HG03354 (cell line): ENCODE measurements around the gene PACRG.

ENCODE experiments used
- ATAC-seq: cut with Tn5 transposase; IDR thresholded peaks from one replicate; pipeline ENCODE4 v1.9.1; 2021; ENCODE audit warnings: mild to moderate bottlenecking; ENCODE audit not compliant: unreplicated experiment, poor library complexity, severe bottlenecking

Gene PACRG

DNA sequence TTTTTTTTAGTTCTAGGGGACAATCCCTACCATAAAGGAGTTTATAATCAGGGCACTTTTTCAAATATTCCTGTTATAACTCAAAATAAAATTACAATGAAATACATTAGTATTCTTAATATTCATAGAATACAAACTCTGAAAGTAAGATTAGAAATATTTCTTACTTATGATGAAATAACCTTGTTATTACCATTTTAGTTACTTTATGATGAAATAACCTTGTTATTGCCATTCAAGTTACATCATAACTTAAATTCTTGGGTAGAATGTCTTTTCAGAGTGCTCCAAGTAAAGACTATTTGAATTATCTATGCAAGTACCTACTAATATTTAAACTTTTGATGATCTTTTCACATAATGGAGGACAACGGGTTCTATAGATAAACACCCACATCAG is 43.2 kb downstream of the PACRG start:
- no peak for ATAC-seq

DNA sequence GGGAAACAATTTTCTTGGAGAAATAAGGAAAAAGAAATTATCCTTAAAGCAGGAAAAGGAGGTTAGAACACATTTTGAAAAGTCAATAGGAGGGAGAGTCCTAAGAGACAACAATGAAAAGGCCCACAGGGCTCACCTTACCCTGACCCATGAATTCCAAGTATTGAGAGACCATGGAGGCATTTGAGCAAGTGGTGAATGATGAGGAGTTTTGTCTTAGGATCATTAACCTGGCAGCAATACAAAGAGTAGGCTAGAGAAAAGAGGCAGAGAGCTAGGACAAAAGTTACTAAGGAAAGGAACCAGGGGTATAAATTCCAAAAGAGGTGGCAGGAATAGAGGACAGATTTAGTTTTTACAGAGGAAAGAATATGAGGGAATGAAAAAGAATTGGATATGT is 44.7 kb downstream of the PACRG start:
- no peak for ATAC-seq

DNA sequence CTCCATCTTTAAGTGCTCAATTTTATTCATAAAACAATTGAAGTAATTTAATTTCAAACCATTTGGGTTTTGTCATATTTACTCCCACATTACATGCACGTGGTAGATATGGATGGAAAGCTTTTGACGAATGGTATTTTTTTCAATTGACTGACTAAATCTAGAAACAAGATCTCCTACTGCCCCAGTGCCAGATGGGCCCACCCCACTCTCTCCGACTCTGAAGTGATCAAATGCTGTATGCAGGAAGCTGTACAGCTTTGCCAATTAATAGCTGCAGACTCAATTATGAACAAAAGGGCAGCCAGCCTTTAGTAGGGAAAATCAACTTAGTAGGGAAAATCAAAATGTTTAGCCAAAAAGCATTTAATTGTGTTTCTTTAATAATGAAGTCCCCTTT is 46.2 kb downstream of the PACRG start:
- no peak for ATAC-seq

DNA sequence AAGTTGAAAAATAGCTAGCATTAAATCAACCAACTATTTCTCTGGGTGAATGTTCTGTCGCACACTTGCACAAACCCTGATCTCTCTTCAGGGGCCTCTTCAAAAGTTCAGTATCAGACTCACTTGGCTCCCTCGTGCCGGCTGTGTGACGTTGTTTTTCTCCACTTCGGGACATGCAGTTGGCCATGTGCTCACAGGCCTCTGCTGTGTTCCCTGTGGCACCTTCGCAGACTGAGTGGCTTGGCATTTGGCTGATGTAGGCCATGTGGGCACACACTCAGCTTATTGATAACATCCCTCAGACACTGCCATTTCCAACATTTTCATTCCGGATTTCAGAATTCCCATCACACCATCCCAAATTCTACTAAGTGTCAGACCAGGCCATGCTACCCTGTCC is 49.3 kb downstream of the PACRG start:
- ATAC-seq: no peak

DNA sequence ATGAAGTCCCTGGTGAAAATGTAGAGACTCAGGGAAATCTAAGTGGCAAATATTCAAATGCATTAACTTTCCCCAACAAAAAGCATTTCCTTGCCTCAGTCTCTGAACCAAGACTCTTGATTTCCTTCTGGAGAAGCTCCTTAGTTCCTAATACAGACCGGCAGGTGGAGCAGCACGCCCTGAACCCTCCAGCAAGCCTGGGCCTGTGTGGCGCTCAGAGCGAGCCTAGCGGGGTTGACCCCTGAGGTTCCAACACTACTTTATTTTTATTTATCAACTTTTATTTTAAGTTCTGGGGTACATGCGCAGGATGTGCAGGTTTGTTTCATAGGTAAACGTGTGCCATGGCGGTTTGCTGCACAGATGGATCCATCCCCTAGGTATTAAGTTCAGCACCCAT is 50.8 kb downstream of the PACRG start:
- no peak for ATAC-seq

DNA sequence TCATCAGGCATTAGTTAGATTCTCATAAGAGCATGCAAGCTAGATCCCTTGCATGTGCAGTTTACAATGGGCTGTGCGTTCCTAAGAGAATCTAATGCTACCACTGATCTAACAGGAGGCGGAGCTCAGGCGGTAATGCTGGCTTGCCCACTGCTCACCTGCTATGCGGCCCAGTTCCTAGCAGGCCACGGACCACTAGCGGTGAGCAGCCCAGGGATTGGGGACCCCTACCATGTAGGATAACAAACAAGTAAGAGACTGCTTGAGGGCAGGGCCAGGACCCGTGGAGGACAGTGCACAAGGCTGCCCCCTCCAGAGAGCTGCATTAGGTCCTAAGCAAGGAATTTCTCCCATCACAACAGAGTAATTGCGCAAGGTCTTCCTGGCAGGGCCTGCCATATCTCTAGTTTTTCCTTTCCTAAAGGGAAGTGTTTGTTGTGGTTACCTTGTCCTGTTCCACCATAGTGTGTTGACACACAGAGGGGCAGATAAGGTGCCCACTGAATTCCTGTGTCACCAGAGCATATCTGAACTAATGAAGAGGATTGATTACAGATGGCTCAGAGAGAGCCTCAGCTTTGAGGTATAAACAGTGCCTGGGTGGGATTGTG is 58.0 kb downstream of the PACRG start:
- no peak for ATAC-seq

DNA sequence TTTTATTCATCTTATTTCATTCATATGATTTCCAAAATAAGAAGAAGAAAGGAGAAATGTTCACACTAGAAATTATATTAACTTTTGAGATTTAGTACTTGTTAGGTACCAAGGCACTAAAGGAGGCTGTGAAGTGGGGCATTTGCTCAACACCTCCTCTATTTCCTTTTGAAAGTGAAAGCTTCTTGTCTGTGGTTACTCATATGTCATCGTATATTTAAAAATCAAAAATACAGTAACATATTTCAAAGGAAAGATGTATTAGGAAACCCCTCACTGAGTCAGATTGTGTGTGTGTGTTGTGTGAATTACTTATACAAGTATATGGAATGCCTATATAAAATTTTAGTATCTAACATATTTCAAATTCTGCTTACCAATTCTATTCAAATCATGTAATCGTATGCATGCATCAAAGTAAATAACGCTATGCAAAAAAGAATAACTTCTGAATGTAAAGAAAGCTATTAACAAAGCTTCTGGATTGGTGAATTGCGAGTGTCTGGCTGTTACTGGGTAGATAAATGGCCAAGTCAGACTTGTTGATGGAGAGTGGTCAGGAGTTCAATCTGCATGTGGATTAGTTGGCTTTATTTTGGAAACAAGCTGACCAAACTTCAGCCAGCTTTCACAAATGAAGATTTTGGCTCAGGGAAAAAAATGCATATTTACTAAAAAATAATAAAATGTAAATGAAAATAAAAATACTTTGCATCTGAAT is 70.9 kb downstream of the PACRG start:
- ATAC-seq: no peak

DNA sequence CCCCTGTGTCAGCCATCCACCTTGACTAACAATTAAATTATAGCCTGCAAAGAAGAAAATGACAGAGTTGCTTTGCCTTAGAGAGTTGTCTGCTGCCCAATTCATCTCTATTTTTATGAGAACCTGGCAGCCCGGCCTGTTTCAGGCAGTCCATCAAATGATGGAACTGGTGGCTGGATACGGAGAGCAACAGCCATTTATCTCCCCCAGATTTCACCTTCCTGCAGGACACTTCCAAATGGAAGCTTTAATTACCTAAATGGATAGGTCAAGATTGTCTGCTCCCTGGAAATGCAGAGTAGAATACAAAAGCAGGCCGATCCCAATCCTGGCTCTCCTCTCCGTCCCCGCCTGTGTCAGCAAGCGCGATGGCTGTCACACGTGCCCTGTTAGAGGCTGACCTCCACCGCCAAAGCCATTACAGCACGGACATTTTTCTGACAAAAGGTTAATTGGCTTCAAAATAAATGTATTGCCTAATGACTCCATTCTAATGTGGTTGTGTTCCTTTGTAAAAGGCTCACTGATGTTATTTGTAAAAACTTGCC is 86.7 kb downstream of the PACRG start:
- no peak for ATAC-seq

DNA sequence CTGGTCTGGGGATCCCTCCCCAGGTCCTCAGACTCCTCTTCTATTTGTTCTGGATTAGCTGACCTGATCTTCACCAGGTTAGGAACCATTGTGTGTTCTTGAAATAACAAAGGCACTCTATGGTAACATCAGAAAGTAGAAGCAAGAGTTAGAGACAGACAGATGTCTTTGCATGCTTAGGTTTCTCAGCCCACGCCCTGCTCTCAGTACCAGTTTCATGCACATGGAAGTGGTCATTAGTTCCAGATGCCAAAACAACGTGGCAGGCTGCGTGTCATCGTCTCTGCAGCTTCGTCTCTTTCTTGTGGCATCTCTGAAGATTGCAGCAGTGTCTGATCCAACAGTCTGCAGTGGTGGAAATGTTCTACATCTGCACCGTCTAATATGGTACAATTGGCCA is 89.4 kb downstream of the PACRG start:
- no peak for ATAC-seq

DNA sequence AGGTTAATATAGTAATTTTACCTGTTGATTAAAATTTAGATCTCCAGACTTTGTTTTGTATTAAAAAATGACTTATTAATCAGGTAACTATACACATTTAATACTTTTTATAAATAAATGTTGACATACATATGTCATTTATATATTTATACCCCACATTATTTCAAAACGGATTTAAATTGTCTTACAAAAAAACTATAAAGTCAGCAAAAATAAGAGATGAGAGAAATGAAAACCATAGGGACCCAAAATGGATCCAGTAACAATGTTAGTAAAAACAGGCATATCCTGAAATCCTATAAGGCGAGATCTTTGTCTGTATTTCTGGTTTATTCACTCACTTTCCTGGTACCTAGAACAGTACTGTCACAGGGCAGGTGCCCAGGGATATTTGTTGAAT is 91.5 kb downstream of the PACRG start:
- no peak for ATAC-seq

DNA sequence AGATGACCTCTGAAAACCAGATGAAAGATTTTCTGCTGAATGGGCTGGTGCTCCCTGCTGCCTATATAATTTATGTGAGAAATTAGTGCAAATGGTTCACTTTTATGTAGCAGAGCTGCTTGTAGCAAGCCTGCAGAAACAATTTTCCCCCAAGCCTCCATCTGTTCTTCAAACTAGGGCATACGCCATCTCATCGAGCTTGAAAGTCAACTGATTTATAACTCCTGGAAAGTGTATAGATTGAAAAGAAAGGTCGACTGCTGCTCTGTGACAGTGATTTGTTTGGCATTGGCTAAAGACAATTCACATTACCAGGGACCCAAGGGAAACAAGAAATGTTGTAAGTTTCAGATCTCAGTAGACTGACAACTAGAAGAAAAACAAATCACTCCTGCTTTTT is 93.3 kb downstream of the PACRG start:
- no peak for ATAC-seq

DNA sequence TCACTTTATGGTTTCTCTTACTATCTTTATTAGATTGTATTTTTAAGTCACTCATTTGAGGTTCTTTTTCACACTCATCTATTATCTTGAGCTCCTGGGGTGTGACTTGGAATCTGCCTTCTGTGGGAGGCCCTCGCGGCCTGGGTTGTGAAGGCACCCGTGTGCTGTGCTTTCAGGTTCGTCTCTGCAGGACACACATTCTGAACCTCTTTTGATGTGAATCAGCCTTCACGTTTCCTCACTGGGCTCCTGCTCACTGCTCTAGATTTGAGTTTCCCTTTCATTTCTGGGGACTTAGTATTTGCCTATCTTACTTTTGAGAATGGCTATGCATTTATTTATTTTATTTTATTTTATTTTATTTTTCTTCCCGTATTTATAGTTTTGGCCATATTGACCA is 97.8 kb downstream of the PACRG start:
- ATAC-seq: no peak

DNA sequence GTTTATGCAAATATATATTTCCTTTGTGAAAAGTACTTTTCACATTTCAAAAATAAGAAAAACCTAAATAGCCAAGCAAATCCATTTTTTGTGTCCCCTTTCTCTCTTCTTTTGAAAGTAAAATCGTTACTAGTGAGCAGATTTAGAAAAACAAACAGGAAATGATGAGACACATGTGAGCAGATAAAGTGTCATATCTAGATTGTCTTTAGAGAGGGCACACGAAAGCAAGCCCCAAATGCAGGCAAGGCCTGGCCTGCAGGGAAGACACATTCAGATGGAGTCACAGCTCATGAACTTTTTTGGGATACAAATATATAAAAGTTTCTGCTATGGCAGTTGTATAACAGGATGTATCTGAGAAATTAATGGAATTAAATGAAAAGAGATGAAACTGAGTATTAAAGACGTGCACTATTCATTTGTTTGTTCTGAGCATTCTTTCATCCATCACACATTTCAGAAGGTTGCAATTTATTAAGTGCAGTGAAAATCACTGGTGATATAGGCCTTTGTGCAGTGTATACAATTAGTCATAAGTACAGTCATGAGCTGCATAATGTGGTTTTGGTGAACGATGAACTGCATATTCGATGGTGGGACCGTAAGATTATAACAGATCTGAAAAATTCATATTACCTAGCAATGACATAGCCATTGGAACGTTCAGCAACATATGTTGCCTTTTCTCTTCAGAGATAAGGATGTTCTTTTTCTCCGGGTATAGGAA is 101.4 kb downstream of the PACRG start:
- no peak for ATAC-seq

DNA sequence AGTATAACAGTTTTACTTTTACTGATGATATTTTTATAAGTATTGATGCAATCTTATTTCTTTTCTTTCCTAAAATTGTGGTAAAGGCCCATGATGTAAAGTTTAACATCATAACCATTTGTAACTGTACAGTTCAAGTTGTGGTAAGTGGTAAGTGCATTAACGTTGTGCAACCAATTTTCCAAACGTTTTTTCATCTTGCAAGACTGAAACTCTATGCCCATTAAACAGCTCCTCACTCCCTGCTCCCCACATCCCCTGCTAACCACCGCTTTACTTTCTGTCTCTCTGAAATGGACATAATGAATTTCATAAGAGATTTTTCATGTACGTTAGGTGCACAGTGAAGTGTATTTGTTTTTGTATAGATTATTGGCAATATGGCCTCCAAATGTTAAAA is 106.0 kb downstream of the PACRG start:
- ATAC-seq: no peak

DNA sequence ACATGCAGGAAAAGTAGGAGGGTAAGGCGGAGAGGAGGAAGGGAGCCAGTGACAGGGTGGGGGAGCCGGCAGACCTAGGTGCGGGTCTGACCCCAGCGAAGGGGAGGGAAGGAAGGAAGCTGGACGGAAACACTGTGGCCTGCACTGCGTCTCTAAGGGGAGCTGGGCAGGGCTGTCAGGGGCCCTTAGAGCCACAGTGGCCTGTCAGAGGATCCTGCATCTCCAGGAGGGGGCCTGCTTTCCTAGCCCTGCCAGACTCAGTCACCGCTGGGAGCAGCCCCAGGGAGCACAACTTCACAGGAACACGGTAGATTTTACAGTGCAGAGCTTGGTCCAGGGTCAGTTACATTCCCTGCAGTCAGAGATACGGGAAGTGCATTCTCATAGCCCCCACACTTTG is 118.2 kb downstream of the PACRG start:
- ATAC-seq: no peak

DNA sequence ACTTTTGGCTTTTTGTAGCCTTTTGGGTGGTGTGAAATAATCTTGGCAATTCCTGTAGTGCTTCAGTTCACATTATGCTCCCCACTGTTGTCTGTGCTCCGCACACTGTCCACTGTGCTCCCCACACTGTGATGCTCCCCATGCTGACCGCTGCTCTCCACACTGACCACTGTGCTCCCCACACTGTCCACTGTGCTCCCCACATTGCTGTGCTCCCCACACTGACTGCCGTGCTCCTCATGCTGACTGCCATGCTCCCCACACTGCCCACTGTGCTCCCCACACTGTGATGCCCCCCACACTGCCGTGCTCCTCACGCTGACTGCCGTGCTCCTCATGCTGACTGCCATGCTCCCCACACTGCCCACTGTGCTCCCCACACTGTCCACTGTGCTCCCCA is 118.9 kb downstream of the PACRG start:
- ATAC-seq: no peak

DNA sequence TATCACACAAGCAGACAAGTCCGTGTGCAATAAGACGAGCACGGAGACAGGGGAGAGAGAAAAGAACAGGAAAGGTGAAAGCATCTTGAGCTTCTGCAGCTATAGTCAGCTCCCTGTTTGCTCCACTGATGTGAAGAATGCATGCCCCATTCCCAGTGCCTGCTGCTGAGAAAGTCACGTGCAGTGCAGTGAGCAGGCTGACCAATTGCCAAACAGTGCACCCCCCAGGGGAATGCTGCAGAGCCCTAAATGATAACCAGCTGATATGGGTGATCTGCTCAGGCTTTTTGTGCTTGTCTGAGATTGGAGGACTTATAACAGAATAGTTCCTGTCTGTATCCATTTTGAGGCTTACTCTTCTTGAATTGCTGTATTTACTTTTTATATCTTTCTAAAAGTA is 121.5 kb downstream of the PACRG start:
- ATAC-seq: no peak

DNA sequence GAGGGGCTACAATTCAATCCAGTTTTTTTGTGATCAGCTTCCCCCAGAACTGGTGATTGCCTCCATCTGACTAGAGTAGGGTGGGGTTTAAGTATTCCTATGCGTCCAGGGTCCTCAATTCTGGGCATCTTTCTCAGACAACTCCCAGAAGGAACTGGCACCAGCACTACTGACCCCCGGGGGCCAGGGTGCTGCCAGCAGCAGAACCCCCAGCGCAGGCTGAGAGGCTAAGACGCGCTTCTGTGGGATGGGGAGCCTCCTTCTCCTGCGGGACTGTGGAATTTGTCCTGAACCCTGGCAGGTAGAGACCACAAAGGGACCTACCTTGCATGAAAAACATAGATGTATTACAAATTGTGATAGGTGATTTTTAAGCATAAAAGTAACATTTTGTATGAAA is 124.4 kb downstream of the PACRG start:
- no peak for ATAC-seq

DNA sequence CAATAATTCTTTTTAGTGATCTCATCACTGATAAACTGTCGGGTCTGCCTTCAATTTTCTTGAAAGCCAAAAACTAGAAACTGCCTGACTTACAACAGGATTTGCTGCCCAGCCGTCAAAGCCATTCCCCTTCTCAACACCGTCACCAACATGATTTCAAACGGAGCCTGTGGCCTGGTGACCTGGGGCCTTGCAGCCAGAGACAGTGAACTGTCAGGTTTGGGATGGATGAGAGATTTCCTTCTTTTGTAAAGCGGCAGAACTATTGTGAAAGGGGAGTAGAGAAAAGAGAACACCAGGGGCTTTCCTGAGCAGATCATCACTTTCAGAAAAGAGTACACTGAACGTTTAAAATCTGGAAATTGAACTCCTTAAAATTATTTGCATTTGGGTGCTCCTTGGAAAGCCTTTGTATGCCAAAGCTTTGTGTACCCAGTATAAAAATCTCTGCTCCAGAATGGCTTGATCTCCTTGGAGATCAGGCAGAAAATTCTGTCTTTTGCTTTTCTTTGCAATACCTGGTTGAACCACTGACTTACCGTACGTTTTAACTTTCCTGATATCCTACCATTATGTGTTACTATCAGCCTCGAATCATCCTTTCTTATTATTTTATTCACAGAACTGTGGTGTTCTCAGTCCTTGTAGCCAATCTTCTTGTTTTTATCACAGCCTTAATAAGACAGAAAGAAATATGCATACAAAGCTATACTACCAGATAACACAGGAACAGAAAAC is 125.2 kb downstream of the PACRG start:
- no peak for ATAC-seq

DNA sequence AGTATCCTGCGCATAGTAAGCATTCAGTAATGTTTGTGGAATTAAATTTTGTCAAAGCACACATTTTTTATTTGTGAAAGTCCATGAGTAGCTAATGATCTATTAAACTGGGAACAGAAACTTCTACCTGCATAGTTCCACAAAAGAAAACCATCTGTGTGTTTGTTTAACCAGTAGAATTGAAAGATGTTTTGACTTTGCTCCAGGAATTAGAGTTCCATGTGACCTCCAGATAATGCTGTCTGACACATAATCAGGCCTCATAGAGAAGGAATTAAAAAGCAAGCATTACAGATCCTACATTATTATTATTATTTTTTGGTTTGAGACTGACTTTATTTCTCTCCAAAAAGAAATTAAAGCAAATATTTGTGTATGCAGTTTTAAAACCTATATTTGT is 126.5 kb downstream of the PACRG start:
- no peak for ATAC-seq
